Endometrial microvascular endothelial cells (primary cell): ENCODE data around the gene GRAP2. TPM values are rescaled to one million over a fixed set of nuclear protein-coding genes. Genes with fewer than 3 reads are reported as not detected.
"Not testable (repeated sequence)": the region's sequence is repeated elsewhere in the genome, so short reads cannot be mapped to it uniquely, and the experiment has no call there.

Experiments used
- in situ Hi-C: cut with HindIII; loops from 2 replicates; pipeline ENCODE4 v1.10.0; 2017; ENCODE audit warnings: low sequenced_read_pairs, low pct_unique_long_range_greater_than_20kb; ENCODE audit errors: inconsistent ontology term
- total RNA-seq: library from RNA; depleted of rRNA; stranded (reverse); fragments of >200 nt; gene quantifications from one replicate; pipeline ENCODE4 v1.2.3, GENCODE V29; 2015; ENCODE audit errors: inconsistent ontology term

Gene GRAP2
- total RNA-seq, 1 donor from 2014 or later: 1.2 TPM

DNA sequence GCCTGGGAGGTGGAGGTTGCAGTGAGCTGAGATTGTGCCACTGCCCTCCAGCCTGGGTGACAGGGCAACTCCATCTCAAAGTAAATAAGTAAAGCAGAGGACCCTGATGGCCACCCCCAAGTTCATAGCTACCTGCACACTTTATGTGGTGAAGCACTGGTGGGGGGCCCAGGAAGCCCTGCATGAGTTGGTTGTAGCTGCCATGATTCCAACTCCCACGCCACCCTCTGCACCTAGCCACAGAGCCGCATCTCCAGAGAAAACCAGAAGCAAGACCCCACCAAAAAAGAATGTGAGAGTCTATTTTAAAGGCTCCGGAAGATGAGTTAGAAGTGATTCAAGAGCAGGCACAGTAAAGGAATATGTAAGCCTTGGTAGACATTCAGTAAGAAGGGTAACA, 38.9 kb downstream of the GRAP2 start:
- in situ Hi-C loops: no loop called here

DNA sequence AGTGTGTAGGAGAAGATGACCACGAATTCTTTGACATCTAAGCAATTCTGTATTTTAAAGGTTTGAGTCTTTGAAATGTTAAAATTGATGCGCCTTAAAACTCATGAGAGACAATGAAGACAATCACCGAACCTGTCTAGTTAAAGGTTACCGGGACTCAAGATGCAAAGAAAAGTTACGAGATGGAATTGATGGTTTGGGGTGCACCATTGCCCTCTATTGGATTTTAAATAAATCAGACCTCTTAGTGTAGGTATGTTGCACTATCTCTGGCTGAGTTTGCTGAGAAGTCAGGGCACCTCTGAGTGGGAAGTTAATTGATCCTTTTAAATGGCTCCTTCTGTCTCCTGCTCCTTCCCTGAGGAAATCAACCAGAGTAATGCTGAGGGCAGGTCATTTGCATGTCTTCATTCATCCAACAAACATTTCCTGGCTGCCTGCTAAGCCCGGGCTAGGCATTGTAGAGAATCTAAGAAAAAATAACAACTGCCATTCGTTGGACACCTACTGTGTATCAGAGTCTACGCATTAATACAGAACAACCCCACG, 39.9 kb downstream of the GRAP2 start:
- in situ Hi-C loops: no loop called here

DNA sequence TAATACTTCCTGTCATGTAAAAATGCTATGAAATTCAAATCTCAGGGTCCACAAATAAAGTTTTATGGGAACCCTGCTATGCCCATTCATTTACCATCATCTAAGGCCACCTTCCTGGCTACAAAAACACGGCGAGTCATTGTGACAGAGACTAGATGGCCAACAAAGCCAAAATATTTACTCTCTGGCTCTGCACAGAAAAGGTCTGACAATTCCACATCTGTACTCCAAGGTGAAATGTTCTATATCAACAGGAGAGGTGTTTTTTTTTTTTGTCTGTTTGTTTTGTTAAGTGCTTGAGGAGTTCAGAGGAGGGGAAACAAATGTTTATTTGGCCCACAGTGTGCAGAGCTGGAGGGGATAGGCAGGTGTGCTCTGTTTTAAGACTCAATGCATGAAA, 40.7 kb downstream of the GRAP2 start:
- in situ Hi-C loops: no loop called here

DNA sequence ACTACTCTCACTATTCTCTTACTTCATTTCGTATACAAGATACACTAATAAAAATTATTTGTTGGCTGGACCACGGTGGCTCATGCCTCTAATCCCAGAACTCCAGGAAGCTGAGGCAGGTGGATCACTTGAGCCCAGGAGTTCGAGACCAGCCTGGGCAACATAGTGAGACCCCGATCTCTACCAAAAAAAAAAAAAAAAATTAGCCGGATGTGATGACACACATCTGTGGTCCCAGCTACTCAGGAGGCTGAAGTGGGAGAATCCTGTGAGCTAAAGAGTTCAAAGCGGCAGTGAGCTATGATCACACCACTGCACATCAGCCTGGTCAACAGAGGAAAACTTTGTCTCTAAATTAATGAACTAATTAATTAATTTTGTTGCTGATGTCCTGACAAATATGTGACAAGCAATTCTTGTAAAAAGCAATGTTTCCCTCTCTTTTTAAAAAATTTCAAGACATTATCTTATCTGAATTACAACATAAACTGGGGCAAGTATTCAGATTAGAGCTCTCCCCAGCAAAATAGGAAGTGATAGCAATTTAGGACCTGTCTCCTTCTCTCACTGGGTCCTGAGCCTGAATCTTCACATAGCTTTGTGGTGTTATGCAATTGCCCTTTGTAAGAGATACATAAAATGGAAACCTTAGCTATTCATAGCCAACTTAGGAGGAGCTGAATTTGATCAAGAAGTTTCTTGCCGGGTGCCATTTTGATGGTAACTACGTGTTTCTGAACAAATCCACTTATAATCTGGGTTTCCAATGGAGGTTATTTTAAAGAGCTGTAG, 41.8 kb downstream of the GRAP2 start:
- in situ Hi-C loops: no loop called here

DNA sequence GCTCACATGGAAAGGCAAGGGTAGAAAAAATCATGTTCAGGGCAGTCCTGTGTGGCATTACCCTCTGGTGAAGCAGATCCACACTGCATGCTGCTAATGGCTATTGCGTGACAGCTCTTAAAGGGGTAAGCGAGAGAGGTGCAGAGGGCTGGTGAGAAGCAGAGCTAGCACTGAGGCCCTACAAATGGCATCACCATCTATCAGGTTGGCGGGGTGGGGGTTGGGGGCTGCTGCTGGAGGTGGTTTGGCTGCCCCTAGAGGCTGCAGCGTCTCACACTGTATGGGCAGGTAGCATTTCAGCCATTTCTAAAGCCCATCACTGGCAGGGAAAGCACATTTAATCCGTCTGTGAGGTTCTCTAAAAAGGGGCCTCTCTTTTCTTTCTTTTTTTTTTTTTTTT, 42.5 kb downstream of the GRAP2 start:
- in situ Hi-C loops: no loop called here

DNA sequence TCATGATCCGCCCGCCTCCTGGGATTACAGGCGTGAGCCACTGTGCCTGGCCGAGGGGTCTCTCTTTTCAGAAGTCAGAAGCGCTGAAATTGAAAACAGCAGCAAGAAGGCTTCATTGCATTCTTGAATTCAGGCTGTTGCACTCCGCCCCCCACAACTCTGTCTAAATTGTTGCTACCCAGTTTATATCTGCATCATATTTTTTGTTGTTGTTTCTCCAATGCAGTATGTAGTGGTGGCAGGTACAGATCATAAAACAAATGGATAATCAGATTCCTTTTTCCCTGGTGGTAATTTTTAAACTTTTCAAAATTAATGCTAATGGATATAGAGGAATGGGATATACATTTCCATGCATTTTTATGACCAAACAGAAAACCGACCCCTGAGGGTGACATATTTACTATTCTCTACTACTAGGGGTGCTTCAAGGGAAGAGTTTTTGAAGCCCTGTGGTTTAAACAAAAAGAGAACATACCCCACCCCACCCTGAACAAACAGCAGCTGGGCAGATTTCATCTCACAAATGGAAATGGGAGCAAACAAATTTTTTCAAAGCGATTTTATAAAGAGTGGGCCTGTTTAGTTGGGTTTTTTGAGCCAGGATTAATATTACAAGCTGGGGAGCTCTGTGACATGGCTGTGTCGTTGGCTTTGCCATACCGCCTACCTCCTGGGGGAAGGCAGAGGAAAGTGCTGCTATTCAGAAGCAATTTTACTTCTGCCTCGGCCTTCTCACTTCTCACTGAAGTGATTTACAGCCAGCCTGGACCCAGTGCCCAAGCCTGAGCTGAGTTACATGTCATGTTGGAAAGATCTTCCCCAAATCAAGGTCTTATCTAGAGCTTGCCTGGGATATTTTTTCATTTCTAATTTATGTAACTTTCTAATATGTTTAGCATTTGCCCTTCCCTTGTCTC, 43.3 kb downstream of the GRAP2 start:
- in situ Hi-C loops: no loop called here

DNA sequence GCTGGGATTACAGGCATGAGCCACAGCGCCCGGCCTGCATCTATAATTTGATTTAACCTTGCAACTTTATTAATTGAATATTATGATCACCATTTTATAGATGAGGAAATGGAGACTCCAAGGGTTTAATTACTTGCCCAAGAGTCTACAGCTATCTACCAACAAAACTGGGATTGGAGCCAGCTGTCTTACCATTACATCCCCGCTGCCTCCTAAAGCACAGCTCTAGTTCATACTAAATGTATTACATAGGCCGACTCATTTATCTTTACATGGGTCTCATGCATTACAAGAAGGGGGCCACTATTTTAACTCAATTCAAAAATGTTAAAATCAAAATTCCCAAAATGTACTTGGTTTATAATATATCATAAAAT, 45.2 kb downstream of the GRAP2 start:
- in situ Hi-C loops: no loop called here

DNA sequence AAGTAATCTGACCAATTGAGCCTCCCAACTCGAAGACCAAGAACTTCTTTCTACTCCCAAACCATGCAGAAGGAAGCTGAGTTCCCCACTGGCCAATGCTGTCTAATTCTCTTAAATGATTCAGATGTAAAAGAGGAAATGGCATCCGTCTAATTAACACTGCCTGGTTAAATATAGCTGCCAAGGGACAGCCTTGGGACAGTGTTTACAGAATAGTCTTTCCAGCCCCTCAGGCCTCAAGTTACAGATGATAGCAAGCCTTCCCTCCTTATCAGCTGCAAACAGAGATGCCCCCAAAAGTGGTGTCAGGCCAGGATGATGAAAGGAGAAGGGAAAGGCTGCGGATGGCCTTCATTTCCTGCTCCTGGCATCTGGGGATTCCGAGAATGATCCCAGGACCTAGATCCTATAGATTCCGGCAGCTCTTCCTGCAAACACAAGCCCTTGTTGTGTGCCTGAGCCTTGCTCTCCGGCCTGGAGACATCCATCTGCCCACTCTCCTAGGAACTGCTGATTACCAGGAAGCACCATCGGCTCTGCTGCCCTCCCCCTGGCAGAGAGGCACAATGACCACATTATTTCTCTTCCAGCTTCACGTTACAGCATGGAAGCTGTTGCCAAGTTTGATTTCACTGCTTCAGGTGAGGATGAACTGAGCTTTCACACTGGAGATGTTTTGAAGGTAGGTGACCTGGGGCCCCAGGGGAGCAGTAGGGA, 45.8 kb downstream of the GRAP2 start:
- in situ Hi-C loops: no loop called here

DNA sequence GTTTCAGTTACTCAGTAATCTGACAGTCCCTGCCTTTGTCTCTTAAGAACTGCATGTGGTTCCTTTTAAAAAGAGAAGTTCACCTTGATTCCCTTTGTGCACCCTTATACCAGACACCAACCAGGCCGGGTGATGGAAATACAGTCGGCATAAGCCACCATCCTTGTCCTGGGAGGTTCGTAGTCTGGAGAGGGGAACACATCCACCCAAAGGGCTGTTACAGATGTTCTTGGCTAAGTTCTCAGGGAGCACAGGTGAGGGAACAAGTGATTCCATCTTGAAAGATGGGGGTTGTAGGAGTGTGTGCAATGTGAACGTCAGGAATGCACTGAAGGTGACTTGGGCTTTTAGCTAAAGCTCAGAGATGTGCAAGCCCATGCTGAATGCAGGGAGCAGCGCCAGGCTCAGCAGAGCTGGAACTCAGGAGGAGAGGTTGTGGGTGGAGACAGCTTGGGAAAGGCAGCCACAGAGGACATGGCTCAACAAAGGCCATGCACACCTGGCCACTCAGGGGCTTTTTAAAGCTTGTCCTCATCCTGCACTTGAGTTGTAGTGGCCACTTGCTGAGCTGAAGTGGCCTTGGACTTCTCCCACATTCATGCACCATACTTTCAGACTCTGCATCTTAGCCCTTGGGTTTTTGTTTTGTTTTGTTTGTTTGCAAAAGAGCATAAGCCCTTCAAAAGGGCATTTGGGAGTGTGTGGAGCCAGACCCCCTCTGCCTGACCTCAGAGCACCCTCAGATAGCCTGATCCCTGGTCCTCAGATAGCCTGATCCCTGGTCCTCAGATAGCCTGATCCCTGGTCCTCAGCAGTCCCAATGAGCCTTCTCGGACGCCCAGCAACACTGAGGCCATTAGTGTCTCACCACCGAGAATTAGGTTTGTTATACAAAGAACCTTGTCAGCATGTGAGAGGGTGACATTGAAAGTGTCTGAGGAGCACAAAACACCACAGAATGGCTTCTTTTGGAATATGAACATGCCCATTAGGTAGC, 46.6 kb downstream of the GRAP2 start:
- in situ Hi-C loops: no loop called here

DNA sequence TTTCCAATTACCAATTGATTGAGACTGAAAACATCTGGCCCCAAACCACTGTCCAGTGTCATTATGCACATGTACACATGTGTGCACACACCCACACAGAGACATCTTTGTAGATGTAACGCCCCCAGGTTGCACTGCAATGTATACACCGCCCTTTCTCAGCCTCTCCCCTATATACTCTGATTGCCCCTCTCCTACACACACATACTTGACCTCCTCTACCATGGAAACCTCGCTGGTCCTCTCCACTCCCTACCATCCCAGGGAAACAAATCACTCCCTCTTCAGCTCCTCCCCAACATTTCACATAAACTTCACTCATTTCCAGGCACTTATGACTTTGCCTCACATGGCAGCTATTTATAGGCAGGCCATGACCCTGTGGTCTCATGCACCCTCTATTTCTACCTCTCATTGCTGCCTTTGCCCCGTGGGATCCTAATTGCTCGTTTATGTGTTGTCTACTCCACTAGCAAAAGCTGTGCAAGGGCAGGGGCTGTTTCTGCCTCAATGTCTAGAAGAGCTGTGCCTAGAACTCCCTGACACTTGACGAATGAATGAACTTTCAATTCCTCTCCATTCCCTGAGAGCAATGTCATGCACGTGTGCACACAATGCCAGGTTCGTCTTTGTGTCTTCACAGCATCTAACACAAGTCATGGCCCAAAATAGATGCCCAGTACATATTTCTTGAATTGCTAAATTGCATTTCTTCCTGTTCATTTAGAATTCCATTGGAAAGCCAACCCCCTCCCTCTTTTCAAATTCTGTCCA, 49.3 kb downstream of the GRAP2 start:
- in situ Hi-C loops: no loop called here

DNA sequence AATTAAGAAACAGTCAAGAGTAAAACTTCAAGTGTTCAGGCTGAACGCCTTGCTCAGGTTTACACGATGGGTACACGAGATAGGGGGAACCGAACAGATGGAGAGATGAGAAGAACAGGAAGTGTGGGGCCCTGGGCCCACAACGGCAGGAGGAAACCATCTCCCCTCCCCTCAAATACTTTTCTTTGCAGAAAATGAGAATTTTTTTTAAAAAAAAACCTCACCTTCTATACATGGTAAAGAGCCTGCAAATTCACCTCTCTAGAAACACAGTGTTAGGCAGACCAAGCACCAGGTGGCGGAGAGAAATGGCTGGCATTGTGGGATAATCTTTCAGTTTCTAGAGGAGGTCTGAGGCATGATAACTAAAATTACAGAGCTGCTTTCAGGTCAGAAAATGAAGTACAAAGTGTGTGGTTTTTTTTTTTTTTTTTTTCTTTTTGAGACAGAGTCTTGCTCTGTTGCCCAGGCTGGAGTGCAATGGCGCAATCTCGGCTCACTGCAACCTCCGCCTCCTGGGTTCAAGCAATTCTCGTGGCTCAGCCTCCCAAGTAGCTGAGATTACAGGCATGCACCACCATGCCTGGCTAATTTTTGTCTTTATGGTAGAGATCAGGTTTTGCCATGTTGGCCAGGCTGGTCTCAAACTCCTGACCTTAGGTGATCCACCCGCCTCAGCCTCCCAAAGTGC, 50.9 kb downstream of the GRAP2 start:
- in situ Hi-C loops: not testable (repeated sequence)

DNA sequence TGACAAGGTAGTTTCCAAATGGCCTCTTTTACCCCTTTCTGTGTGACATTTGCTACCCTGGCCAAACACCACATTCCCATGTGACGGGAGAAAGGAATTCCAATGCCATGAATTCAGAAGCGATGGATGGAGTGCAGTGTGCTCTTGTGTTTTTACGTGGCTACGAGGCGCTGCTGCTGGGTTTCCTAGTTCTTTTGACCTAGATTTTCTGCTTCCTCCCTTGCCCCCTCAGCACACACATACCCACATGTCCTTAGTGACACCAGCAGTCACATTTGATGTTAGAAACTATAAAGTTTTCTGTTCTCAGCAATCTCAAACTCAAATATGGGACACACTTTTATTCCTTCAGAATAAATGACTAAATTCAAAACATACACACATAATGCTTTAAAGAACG, 51.5 kb downstream of the GRAP2 start:
- in situ Hi-C loops: no loop called here

DNA sequence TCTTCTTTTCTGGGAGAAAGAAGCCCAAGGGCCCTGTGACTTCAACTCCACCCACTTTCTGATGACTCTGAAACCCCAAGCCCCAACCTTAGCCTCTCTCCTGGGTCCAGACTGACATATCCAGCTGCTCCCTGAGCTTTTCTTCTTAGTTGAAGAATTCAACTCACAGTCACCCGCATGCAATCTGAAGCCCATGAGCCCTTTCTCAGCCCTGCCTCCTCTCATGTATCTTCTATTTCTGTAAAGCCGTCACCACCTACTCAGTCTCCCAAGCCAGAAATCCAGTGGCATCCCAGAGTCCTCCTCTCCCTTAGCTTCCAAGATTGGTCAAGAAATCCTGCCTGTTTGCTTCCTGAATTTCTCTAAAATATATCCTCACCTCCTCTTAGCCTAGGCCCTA, 52.2 kb downstream of the GRAP2 start:
- in situ Hi-C loops: no loop called here

DNA sequence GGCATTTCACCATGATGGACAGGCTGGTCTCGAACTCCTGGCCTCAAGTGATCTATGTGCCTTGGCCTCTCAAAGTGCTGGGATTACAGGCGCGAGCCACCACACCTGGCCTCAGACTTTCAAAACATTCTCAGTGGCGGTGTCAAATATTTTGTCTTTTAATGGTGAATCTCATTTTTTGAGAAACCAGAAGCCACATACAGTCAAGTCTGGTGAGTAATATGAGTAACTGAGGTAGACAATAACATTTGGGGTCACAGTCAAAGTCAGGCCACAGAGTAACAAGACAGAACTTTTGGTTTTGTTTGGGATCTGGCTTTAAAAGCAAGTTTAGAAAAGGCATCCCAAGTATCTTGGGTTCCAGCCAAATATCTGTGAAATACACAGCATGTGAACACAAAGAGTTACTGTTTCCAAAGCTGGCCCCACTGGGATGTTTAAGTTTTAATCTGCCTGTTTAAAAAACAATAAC, 53.7 kb downstream of the GRAP2 start:
- in situ Hi-C loops: no loop called here

DNA sequence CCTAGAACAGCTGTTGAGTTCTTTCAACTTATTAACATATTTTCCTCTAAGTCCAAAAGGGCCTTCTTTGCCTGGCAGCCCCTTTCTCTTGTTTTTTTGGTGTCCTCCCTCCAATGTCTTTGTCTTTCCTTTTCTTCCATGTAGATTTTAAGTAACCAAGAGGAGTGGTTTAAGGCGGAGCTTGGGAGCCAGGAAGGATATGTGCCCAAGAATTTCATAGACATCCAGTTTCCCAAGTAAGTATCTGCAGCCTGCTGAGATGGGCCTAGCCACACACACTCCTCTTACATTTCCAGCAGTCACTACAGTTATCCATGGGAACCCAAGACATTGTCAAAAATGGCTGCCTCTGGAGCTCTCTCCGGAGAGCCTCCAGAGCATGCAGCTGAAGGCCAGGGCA, 54.8 kb downstream of the GRAP2 start:
- in situ Hi-C loops: no loop called here

DNA sequence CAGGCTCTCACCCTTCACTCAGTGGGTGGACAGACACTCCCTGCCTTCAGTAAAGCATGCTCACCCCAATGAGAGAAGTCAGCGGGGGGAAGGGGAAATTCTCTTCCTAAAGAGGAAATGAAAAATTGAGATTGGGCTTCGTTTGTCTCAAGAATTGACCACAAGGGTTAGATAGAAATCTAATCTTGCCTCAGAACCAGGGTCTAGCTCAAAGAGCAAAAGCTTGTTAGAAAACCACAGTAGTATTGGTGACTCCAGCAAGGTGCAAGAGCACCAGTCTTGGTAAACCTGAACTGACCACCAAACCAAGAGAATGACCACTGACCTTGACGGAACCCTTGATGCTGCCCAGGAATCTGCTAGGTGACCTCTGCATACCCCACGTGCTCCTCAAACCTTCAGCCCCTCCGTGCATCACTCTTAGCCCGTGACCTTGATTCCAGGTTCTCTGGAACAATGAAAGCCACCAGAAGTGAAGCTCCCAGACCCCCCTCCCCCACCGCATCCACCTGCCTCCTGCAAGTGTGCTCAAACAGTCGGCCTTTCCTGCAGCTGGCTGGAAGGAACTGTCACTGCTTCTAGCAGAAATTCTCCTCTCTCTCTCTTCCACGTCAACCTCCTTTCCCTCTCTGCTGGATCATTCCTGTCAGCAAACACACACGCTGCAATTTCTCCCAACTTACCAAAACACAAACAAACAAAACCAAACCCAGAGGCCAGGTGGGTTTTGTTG, 56.2 kb downstream of the GRAP2 start:
- in situ Hi-C loops: no loop called here
